Colon (tissue), 2 donors: ENCODE results near the gene RBM20.

Experiments
- FAIRE-seq: peaks from 2 replicates; lab custom pipeline; 2012; peaks lifted over from hg19 to GRCh38; lab: Jason Lieb, UNC
- donor health status: control.
- donor health status: control.

RBM20 gene

DNA sequence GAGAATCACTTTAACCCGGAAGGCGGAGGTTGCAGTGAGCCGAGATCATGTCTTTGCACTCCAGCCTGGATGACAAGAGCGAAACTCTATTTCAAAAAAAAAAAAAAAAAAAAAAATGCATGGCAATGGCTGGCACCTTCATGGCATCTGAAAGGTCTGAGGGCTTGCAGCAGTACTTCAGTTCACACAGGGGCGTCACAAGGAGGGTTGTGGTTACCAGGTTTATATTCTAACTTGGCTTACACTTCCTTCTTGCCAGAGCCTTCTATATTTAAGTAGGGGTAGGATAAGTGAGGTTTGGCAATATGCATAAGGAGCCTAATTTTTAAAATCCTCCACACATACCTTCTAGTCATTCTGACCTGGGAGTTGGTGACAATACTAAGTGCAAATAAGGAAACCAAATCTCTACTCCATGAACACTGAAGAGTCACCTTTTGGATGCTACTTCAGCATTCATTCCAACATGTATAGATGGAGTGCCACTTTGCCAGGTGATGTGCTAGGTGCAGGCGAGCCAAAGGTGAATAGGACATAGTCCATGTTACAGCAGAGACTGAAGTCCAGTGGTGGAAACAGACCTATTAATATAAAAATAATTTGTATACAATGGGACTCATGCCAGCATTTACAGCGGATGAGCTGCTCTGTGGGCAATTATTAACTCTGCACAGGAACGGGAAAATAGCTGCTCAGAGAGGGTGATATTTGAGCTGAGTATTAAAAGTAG, 169.8 kb downstream of the RBM20 start:
- no peak for FAIRE-seq

DNA sequence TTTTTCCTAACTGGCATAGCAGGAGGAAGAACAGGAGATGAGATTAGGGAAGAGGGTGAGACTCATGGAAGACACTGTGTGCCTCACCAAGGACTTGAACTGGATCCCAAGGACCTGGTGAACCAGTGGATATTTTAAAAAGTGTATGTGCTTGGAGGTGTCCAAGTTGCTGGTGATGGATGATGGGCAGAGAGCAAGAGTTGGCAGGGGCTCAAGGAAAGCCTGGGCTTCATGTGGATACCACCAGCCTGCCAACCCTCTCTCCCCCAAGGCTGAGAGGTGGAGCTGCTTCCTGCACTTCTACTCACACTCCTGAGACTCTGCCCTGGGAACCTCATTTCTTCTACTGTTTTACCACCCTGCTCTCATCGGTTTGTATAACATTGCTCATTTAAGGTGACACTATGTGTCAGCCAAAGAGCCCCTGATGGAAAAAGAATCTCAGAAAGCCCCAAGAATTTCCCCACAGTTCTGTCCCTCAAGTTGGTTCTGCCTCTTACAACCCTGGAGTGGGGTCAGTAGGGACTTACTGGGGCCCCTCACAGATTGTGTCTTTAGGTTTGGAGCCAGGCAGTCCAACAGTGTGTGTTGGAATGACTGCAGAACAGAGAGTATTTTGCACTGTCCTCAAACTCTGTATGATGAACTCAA, 171.3 kb downstream of the RBM20 start:
- no peak for FAIRE-seq

GRCh38 chr10:110817614-110818013, 173.5 kb downstream of the RBM20 start:
- no peak for FAIRE-seq

DNA sequence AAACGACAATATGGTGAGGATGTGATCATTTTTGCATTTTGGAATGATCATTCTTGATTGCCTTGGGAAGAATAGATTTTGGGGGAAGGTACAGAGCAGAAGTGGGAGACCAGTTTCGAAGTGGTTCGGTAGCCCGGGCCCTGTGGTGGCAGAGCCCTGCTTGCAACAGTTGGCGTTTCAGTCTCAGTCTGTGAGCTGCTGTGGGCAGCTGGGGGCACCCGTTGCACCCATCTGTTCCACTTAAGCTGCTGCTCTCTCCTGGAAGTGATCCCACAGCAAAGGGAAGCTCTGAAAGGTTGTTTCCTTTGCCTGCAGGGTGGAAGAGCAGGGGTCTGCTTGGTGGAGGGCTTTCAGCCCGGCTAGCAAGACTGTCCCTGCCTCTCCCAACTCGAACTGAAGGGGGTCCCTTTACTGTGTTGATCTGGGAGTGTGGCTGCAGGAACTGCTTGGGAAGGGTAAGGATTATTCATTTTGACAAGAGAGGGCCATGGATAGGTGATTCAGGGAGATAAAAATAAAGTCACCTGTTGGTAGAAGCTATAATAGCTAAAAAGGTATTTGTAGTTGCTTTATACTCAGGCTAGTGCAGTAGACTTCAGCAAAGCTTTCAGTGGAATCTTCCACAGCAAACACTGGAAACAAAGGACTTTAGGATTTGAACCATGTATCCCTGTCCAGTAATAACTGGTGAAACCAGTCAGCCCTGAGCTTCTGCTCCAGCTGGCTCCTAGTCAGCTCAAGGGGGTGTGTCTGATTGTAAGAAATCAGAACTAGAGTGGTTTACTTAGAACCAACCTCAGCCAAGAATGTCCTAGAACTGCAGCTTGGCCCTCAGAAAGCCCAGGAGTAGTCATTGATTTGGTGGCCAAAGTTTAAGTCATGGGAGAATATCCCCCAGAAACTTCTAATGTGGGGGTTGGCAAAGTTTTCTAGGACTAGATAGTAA, 174.4 kb downstream of the RBM20 start:
- no peak for FAIRE-seq

DNA sequence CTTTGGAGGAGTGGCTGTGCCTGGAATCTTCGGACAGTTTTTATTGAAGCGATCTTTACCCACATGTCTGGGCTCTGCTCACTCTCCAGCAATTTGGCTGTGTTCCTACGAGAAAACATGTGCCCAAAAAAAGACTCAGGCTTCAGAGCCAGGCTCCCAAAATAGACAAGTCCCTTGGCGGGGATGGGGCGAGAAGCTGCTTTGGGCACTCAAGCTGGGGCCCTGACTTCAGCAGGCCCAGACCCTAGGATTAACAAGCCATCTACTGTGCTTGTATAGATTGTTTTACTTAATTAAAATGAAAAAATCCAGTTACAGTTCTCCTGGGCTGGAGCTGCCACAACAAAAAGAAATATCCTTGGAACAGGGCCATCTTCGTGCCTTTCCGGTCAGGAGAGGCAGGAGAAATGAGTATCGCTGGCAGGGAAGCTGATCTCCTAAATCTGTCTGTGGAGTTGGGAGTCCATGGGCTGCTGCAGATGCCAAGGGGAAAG, 176.2 kb downstream of the RBM20 start:
- FAIRE-seq: no peak

- FAIRE-seq: no peak
These were observed 177.4 kb downstream of the RBM20 start for GRCh38 chr10:110821508-110821907.

DNA sequence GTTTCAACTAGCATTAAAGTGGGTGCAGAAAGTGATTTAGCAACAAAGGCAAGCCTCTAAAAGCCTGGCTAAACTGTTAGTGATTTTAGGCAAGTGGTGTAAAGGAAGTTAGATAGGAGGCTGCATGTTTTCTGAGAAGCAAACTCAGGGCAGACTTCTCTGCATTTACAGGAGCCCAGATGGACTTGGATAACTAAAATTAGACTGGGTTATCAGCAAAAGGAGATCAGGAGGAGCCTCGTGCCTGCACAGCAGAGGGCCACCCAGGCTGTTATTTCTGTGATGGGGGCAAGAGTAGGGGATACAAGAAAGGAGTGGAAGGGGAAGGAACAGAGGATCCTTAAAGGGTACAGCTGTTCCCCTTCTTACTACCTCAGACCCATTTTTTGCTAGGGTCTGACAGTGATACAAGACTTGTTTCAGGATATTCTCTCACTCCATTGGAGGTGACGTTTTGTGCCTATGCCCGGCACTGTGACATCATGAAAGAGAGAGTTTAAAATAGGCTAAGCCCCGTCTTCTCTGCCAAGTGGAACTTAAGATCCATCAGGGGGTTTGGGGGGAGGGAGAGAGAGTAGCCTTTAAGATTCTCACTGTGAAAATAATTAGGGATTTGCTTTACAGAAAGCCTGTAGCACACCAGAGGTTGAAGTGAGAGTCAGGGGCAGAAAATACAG, 178.0 kb downstream of the RBM20 start:
- no peak for FAIRE-seq

DNA sequence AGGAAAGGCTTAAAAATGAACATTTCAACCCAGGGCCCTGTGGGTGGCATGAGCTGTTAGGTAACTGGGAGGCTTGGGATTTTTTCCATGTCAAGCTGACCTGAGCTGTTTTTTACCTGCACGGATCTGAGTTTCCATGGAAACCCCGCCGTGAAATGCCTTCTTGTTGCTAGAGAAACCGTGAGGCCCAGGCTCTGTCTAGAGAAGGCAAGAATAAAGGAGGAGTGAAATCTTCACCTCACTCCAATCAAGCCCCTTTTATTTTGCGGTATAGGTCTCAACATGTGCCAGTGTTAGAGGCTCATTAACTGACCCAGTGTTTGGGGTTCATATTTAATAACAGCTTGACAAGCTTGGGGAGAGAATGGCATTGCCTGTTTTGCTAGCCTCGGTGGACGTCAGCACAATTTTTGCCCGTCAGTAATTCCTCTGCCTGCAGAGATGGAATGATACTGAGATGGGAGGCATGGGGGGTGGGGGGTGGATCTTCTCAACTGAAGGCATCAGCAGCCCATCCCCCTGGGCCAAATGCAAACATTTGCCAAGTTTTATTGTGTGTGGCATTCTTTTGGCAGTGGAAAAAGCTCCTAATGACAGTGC, 178.7 kb downstream of the RBM20 start:
- no peak for FAIRE-seq

- no peak for FAIRE-seq
These were observed 180.0 kb downstream of the RBM20 start for GRCh38 chr10:110824152-110824441.

DNA sequence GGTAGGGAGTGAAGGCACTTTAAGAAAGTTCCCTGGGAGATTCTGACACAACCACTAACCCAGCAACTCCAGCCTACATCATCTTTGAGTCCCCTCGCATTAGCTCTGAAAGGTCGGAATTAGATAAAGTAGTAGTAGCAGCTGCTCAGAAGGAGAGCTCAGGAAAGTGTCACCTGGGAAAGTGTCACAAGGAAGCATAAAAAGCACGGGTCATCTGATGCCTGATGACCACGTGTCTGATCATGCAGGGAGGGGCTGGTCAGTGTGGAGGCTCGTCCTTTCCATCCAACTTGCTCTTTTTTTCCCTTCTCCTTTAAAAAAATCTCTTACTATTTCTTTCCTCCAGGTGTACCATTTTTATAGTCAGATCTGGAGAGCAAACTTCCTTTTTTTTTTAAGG, 180.5 kb downstream of the RBM20 start:
- FAIRE-seq: no peak

GRCh38 chr10:110825508-110825907, 181.4 kb downstream of the RBM20 start:
- no peak for FAIRE-seq

DNA sequence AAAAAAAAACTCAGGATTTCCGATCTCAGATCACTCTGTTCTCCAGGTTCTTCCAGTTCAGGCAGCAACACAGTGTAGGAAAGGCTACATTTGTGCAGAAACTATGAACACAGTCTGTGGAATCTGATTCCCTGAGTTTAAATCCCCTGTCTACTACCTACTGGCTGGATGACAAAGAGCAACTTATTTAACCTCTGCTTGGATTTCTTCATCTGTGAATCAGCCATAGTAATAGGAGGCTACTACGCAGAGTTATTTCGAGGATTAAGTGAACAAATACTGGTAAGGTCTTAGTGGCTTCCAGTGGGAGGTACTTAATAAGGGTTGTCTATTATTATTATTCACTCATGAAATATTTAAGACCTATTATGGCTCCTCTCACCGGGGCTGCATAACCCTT, 183.3 kb downstream of the RBM20 start:
- FAIRE-seq: no peak

- no peak for FAIRE-seq
These were observed 183.7 kb downstream of the RBM20 start for GRCh38 chr10:110827875-110828274.

GRCh38 chr10:110828525-110828924, 184.4 kb downstream of the RBM20 start:
- FAIRE-seq: no peak

- no peak for FAIRE-seq
These were observed 185.7 kb downstream of the RBM20 start for GRCh38 chr10:110829721-110830410.

- FAIRE-seq: no peak
These were observed 189.3 kb downstream of the RBM20 start for GRCh38 chr10:110833234-110833940.

- no peak for FAIRE-seq
These were observed 189.9 kb downstream of the RBM20 start for GRCh38 chr10:110833941-110834628.

DNA sequence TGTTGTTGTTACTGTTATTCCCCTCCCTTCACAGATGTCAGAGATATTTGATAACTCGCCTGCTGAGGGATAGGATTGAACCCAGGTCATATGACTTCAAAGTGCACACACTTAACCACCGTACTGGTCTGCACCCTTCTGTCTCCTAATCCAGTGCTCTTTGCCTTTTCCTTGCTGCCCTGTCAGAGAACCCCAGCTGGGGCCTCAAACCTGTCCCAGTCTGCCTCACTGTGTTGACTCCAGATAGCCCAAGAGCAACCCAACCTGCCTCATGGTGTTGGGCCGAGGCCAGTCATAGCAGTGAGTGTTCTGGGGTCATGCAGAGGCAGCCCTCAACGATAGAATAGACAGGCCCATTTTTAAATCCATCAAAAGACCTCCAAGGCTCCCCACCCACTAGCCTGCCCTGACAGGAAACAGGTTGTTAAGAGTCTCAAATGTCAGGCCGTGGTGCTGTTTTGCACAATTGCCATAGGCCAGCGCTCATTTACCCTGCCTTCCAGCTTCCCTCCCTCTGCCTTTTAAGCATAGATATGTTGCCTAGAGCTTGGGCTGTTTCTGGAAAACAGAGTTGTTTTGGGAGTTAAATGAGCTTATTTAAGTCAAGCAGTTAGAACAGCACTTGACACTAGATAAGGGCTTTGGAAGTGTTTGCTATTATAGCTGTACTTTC, 190.6 kb downstream of the RBM20 start:
- no peak for FAIRE-seq

DNA sequence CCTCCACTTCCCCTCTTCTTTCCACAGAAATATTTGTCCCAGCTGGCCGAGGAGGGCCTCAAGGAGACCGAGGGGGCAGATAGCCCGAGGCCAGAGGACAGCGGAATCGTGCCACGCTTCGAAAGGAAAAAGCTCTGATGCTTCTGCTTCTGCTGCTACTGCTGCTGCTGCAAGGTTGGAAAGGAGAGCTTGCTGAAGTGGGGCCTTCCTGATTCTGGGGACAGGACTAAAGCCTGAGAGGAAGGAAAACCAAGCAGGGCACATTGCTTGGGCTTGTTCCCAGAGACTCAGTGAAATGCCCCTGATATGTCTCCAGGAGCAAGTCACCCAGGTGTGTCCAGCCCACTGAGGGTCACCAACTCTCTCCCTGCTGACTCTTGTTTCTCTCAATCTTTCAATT, 191.7 kb downstream of the RBM20 start:
- no peak for FAIRE-seq
